MV-4-11 (cell line): ENCODE measurements around the gene NRG3.
"Not testable (repeated sequence)": the region's sequence is repeated elsewhere in the genome, so short reads cannot be mapped to it uniquely, and the experiment has no call there.

Source experiments
- DNase-seq: peaks from one replicate; lab custom pipeline; 2025; lab: John Stamatoyannopoulos, UW

Gene NRG3

GRCh38 chr10:82576093-82576492, 701.1 kb downstream of the NRG3 start:
- no peak for DNase-seq

GRCh38 chr10:82581940-82582339, 706.9 kb downstream of the NRG3 start:
- no peak for DNase-seq

DNA sequence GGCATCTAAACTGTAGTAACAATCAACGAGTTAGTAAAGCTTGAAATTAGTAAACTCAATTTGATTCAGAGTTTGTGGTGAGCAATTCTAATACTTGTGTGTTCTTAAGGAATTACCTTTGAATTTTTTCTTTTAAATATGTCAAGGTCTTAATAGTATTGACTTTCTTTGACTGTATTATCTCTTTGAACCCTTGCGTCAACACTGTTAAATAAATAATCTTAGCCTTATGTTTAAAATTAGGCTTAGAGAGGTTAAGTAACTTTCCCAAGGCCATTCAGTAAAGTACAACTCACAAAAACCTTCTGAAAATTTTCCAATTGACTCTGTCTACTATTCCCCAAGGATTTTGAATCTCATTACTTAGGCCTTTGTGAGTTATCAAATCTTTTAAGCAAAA, 716.4 kb downstream of the NRG3 start:
- no peak for DNase-seq

- DNase-seq, result no peak
These were observed 722.8 kb downstream of the NRG3 start for GRCh38 chr10:82597840-82598239.

- no peak for DNase-seq
These were observed 734.9 kb downstream of the NRG3 start for GRCh38 chr10:82609845-82610244.

DNA sequence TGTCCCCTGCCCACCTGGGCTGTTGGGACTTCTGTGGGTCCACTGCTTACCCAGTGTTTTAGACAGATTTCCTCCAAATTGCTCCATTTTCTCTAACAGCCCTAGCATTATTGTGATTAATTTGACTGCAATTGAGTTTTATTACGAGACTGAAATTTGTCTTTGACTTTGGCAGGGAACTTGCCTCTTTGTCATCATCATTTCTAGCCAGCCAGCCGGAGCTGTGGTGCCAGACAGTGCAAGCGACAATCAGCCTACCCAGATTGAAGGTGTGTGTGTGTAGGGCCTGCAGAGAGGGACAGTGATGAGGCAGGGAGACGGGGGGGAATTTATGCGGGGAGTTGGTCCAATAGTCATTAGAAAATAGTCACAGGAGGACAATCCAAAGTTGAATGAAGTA, 743.0 kb downstream of the NRG3 start:
- no peak for DNase-seq

GRCh38 chr10:82621680-82622079, 746.7 kb downstream of the NRG3 start:
- DNase-seq, result no peak

GRCh38 chr10:82622479-82622878, 747.5 kb downstream of the NRG3 start:
- DNase-seq, result no peak

GRCh38 chr10:82625512-82626189, 750.7 kb downstream of the NRG3 start:
- no peak for DNase-seq

DNA sequence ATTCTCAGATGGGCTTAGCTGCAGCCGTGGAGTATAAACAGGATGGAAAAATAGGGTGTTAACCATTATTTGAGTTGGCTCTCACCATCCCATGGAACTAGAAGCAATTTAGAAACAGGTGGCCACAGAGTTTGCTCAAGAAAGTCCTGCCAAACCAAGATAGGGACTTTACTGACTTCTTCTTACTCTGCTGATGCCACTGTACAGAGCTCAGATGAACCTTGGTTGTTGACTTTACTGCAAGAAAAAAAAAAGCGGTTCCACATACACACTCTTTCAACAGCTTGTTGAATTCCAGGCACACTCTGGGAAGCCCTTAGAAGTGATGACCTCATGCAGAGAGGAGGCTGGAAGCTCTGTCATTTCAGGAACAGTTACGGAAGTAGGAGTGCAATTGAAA, 753.4 kb downstream of the NRG3 start:
- no peak for DNase-seq

GRCh38 chr10:82643076-82643475, 768.1 kb downstream of the NRG3 start:
- no peak for DNase-seq

DNA sequence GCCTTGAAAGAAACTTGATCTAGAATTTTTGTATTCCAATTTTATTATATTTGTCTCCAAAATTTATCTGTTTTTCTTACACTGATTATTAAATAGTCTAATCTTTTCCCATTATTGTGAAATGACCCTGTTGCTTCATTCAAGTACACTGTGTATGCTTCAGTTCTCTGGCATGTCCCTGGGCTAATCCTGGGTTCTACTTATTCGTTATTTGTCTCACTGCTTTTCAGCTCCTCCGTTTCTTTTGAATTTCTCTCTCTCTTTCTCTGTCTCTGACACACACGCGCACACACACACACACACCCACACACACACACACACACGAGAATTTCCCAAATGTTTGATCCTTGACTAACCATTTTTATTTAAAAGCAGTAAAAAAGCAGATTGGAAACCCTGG, 768.6 kb downstream of the NRG3 start:
- DNase-seq, result no peak

- no peak for DNase-seq
These were observed 770.2 kb downstream of the NRG3 start for GRCh38 chr10:82645221-82645620.

DNA sequence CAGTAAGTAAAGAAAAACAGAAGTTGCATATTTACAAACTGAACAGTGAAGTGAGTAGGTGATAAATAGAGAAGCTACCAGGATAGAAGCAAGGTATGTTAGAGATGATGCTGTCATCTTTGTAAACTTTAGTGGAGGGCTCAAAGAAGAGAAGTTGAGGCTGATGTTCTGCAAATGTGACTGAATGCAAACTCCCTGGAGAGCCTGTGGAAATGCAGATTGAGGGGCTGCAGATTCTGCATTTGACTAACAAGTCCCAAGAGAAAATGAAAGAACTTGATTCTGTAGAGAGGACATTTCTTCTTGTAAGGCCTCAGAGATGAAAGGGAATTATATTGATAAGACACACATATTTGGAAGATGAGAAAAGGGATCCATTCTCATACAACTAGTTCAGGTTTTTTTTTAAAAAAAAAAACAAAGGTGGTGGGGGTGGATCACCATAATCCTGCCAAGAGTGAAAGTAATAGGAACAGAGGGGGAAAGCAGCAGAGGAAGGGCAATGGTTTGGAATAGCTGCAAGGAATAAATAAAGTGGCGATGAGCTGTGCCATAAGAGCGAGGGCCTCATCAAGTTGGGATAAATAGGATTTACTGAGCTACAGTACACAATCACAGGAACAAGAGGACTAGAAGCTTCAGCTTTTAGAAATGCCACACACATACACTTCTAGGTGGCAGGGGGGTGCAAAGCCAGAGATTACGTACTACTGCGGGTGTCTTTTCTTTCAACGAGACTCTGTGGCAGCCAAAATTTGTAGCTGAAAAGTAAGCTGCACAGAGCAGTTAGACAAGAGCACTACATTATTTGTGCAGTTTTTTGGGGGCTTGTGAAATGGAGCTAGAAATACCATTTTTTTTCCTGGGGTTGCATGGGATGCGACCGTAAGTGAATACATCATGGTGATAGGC, 778.5 kb downstream of the NRG3 start:
- no peak for DNase-seq

GRCh38 chr10:82660205-82660604, 785.2 kb downstream of the NRG3 start:
- no peak for DNase-seq

GRCh38 chr10:82660986-82661385, 786.0 kb downstream of the NRG3 start:
- no peak for DNase-seq

DNA sequence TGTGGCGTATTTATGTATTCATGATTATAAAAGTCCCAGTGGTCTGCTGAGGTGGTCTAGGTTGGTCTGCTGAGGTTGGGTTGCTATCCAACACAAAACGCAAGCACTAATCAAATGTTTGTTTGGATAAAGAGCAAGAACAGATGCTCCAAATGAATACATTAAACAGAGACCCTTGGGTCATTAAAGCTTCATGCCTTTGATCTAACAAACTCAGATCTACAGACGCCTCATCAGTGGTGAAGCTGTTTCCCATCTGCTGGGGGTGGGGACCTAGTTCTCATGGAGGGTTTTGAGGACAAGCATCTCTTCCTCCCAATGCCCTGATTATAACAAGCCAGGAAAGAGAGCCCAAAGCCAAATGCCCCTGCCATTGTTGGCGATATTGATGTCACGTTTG, 786.7 kb downstream of the NRG3 start:
- no peak for DNase-seq

- DNase-seq, result no peak
These were observed 793.4 kb downstream of the NRG3 start for GRCh38 chr10:82668221-82668895.

DNA sequence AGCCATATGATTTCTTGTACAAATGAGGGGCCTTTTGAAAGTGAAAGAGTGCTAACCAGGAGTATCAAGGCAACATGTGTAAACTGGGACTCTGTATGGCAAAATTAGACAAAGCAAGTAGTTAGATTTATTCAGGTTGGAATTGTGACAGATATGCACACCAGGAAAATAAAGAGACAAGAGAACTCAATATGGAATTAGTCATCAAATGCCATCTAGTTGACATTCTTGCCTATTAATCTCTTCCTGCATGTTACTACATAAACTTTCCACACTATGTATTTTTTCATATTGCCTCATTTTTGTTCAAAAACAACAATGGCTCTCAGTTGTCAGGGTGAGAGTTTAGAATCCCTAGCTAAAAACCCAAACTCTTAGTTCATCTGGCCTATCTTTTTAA, 799.0 kb downstream of the NRG3 start:
- no peak for DNase-seq

DNA sequence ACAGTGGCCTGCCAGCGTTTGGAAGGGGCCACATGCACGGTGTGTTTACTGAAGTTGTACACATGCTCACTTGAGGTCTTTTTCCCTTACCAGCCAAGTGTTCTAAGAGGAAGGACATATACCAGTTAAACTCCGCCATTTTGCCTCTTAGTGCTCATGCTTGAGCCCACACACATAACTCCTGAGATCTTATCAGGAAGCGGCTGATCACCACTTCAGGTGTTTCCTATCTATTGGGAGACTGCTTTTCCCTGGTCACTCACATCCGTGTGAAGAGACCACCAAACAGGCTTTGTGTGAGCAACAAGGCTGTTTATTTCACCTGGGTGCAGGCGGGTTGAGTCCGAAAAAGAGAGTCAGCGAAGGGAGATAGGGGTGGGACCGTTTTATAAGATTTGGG, 802.9 kb downstream of the NRG3 start:
- not testable (repeated sequence) for DNase-seq

- not testable (repeated sequence) for DNase-seq
These were observed 803.5 kb downstream of the NRG3 start for GRCh38 chr10:82678451-82678850.

DNA sequence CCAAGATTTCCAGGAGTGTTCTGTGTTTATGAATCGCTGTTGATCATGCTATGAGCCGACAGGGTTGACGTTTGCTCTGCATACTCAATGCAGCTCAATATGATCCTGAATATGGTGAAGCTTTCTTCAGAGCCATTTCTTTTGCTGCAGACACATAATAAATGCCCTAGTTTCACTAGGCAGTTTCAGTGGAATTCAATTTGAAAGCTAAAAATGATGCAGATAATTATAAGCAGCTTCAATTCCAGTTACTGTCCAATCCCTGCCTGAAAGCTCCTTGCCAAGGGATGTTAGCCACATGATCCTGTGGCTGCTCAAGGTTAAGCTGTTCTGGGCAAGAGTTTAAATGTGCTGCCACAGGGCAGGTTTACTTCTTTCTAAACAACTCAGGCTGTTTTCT, 805.6 kb downstream of the NRG3 start:
- DNase-seq, result no peak

DNA sequence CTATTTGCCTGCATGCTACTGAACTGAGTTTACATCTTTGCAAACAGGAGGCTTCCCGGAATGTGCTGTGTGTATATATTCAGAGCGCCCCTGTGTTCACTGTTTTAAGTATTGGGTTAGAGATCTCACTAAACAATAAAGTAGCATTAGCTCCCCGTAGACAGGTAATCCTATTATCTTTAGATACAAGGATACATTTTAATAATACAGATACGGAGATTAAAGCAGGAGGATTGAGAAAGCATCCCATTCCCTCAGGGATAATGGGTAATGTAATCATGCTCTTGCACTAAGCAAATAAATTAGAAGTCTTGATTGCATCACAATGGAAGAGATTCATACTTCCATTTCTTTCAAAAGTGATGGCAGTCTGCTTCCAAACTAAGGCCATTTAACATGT, 809.0 kb downstream of the NRG3 start:
- DNase-seq, result no peak
